HepG2 (cell line): ENCODE results near the gene TOB1. TPM values are rescaled to one million over a fixed set of nuclear protein-coding genes. Genes with fewer than 3 reads are reported as not detected.

Experiments used
- ATAC-seq: fragments of 200-7000 bp; cut with Tn5 transposase; 3 replicates; pipeline ENCODE4 v1.9.1; 2020; ENCODE audit warnings: mild to moderate bottlenecking, moderate library complexity
- BruUV-seq: library from RNA; stranded (reverse); fragments of 400-500 nt; replicated peaks from 2 replicates; lab custom pipeline; 2021; lab: Mats Ljungman, UMichigan
- CTCF ChIA-PET: fragments of 300-600 bp; formaldehyde crosslinking; extraction: SDS; loops from one replicate; lab custom pipeline; 2021; ENCODE audit warnings: low total read pairs, inconsistent platforms, low intra/inter-chr PET ratio; lab: Yijun Ruan, JAX
- POLR2A ChIA-PET: fragments of 350-600 bp; sonication (Branson Sonifier 250); formaldehyde crosslinking; loops from one replicate; lab custom pipeline; 2020; ENCODE audit warnings: antibody characterized with exemption, inconsistent platforms; lab: Yijun Ruan, JAX
- DNase-seq: peaks from one replicate; pipeline ENCODE4 v3.0.0-alpha.2; 2015; ENCODE audit warnings: low spot score
- FAIRE-seq: peaks from 3 replicates; lab custom pipeline; 2011; peaks lifted over from hg19 to GRCh38; lab: Jason Lieb, UNC
- H2AFZ ChIP-seq: one replicate; pipeline ENCODE4 v1.6.1; 2011; ENCODE audit warnings: low read length, inconsistent platforms
- H3K27ac ChIP-seq: fragments of 300-600 bp; 3 replicates; pipeline ENCODE4 v1.8.0; 2011; ENCODE audit warnings: mixed run types, mild to moderate bottlenecking, mixed read lengths, low read length, inconsistent platforms; ENCODE audit not compliant: insufficient read depth; ENCODE audit errors: extremely low read length
- H3K27me3 ChIP-seq, 2 experiments: fragments of 200-600 bp in 1 of 2; 2 replicates in 1 of 2; 3 replicates in 1 of 2; pipeline versions ENCODE4 v1.6.0 to v1.8.0; 2011; ENCODE audit warnings: low read length in 2 of 2, mild to moderate bottlenecking in 2 of 2, moderate library complexity in 2 of 2, inconsistent platforms in 1 of 2; ENCODE audit not compliant: insufficient read depth in 2 of 2, control insufficient read depth in 1 of 2
- H3K36me3 ChIP-seq, 2 experiments: fragments of 200-600 bp in 1 of 2; replicated peaks in 1 of 2; 2 replicates in 1 of 2; 3 replicates in 1 of 2; pipeline versions ENCODE4 v1.5.1 to v1.8.0; 2011; ENCODE audit warnings: low read length in 2 of 2, inconsistent platforms in 1 of 2; ENCODE audit not compliant: insufficient read depth in 2 of 2, control insufficient read depth in 1 of 2
- H3K4me1 ChIP-seq: 2 replicates; pipeline ENCODE4 v1.5.1; 2012; ENCODE audit warnings: low read length, inconsistent platforms; ENCODE audit not compliant: insufficient read depth
- H3K4me2 ChIP-seq: 2 replicates; pipeline ENCODE4 v1.6.0; 2011; ENCODE audit warnings: low read depth, low read length, inconsistent platforms
- H3K4me3 ChIP-seq, 3 experiments: fragments of 200-600 bp in 1 of 3; sonication (generic), shearing (Covaris generic) in 1 of 3; replicated peaks in 1 of 3; 2 replicates each; pipeline ENCODE4 v1.5.1; 2011 to 2016; ENCODE audit warnings: low read length in 3 of 3, inconsistent platforms in 2 of 3, low read depth in 2 of 3, mild to moderate bottlenecking in 2 of 3, control low read depth in 1 of 3, mixed read lengths in 1 of 3; ENCODE audit not compliant: insufficient read depth in 1 of 3
- H3K79me2 ChIP-seq: one replicate; pipeline ENCODE4 v1.6.1; 2011; ENCODE audit warnings: low read length, inconsistent platforms; ENCODE audit not compliant: insufficient read depth
- H3K9ac ChIP-seq: 2 replicates; pipeline ENCODE4 v1.6.0; 2011; ENCODE audit warnings: mild to moderate bottlenecking, low read depth, low read length, inconsistent platforms; ENCODE audit not compliant: insufficient read depth
- H3K9me3 ChIP-seq: 2 replicates; pipeline ENCODE4 v1.5.1; 2012; ENCODE audit warnings: mild to moderate bottlenecking, low read length
- H4K20me1 ChIP-seq: 2 replicates; pipeline ENCODE4 v1.6.0; 2011; ENCODE audit warnings: inconsistent platforms, mild to moderate bottlenecking, low read length, moderate library complexity; ENCODE audit not compliant: insufficient read depth
- ATM ChIP-seq: fragments of 450-650 bp; IDR thresholded peaks from 2 replicates; pipeline ENCODE4 v1.7.1; 2017; ENCODE audit warnings: mild to moderate bottlenecking, borderline replicate concordance
- DNMT1 ChIP-seq: sonication (generic); formaldehyde crosslinking; IDR thresholded peaks from 2 replicates; pipeline ENCODE4 v1.5.1; 2020; ENCODE audit warnings: mild to moderate bottlenecking, missing genetic modification reagents
- HES4 ChIP-seq: sonication (generic); formaldehyde crosslinking; IDR thresholded peaks from 2 replicates; pipeline ENCODE4 v1.9.0; 2021; ENCODE audit warnings: mild to moderate bottlenecking, missing genetic modification reagents, borderline replicate concordance
- HNRNPL ChIP-seq: fragments of 200-400 bp; formaldehyde crosslinking; IDR thresholded peaks from 2 replicates; pipeline ENCODE4 v1.6.1; 2017; ENCODE audit warnings: mild to moderate bottlenecking, low read depth, low read length
- IRX3 ChIP-seq: sonication (generic); formaldehyde crosslinking; IDR thresholded peaks from 2 replicates; pipeline ENCODE4 v1.8.1; 2023; ENCODE audit warnings: mild to moderate bottlenecking, low read depth, missing genetic modification reagents, borderline replicate concordance
- KDM5B ChIP-seq: sonication (generic); formaldehyde crosslinking; IDR thresholded peaks from 2 replicates; pipeline ENCODE4 v1.4.0; 2020; ENCODE audit warnings: missing genetic modification reagents, mild to moderate bottlenecking, borderline replicate concordance
- NR2F1 ChIP-seq, 2 experiments: fragments of 450-650 bp in 1 of 2; formaldehyde crosslinking in 1 of 2; IDR thresholded peaks; 2 replicates each; pipeline versions ENCODE4 v1.5.0 to v1.6.1; 2016 to 2020; ENCODE audit warnings: mild to moderate bottlenecking in 1 of 2, missing compliant biosample characterization in 1 of 2, missing genetic modification reagents in 1 of 2, moderate library complexity in 1 of 2
- TP53 ChIP-seq: sonication (generic); formaldehyde crosslinking; conservative IDR thresholded peaks from 2 replicates; pipeline ENCODE4 v1.4.0; 2020; ENCODE audit warnings: missing genetic modification reagents
- ZNF17 ChIP-seq: sonication (generic); formaldehyde crosslinking; IDR thresholded peaks from 2 replicates; pipeline ENCODE4 v1.5.0; 2020; ENCODE audit warnings: mild to moderate bottlenecking, missing genetic modification reagents
- ZNF501 ChIP-seq: sonication (generic); formaldehyde crosslinking; IDR thresholded peaks from 2 replicates; pipeline ENCODE4 v1.5.1; 2020; ENCODE audit warnings: mild to moderate bottlenecking, moderate library complexity, missing genetic modification reagents
- WGBS: methylation state at CpG from one replicate; pipeline ENCODE4 v1.1.6; 2017; ENCODE audit warnings: low lambda C conversion rate; 5-methylcytosine and 5-hydroxymethylcytosine counted together
- in situ Hi-C: cut with HindIII; loops from 2 replicates; pipeline ENCODE4 v1.10.0; 2017; ENCODE audit warnings: low pct_unique_long_range_greater_than_20kb; ENCODE audit not compliant: extremely low pct_ligation_motif_present
- intact Hi-C: fragments of 100-400 bp; cut with micrococcal nuclease; formaldehyde crosslinking; loops from one replicate; pipeline ENCODE4 v1.10.0; 2022; ENCODE audit not compliant: unreplicated experiment
- polyA plus RNA-seq, 8 experiments: library from polyadenylated mRNA; depleted of rRNA in 3 of 8; stranded (reverse) in 7 of 8; unstranded in 1 of 8; fragments of >200 nt; fragmentation: Illumina TruSeq in 4 of 8; extraction: Trizol in 4 of 8; gene quantifications; 2 replicates each; pipeline versions ENCODE4 v1.2.1 to v1.2.3, GENCODE V29; 2011 to 2016; ENCODE audit warnings: low read depth in 4 of 8, missing spikeins in 1 of 8, mixed read lengths in 1 of 8; ENCODE audit not compliant: insufficient read depth in 1 of 8
- total RNA-seq, 5 experiments: library from RNA; depleted of rRNA; stranded (reverse); fragments of >200 nt; fragmentation: Illumina TruSeq; extraction: Trizol; gene quantifications; 2 replicates each; pipeline ENCODE4 v1.2.3, GENCODE V29; 2016; ENCODE audit warnings: low read depth in 1 of 5
- TF ChIP-seq, protein P1 (sequence below): sonication (generic); formaldehyde crosslinking; IDR thresholded peaks from 2 replicates; pipeline ENCODE4 v1.5.1; 2020; ENCODE audit warnings: missing genetic modification reagents, mild to moderate bottlenecking, borderline replicate concordance
- TF ChIP-seq, protein P2 (sequence below): sonication (generic); formaldehyde crosslinking; conservative IDR thresholded peaks from 2 replicates; pipeline ENCODE4 v1.5.0; 2020; ENCODE audit warnings: missing genetic modification reagents
- TF ChIP-seq, protein P3 (sequence below): sonication (generic); formaldehyde crosslinking; IDR thresholded peaks from 2 replicates; pipeline ENCODE4 v1.5.0; 2020; ENCODE audit warnings: missing genetic modification reagents, mild to moderate bottlenecking, borderline replicate concordance
- TF ChIP-seq, protein P4 (sequence below): sonication (generic); formaldehyde crosslinking; IDR thresholded peaks from 2 replicates; pipeline ENCODE4 v1.4.0; 2020; ENCODE audit warnings: missing genetic modification reagents, borderline replicate concordance
- TF ChIP-seq, protein P5 (sequence below): sonication (generic); formaldehyde crosslinking; IDR thresholded peaks from 2 replicates; pipeline ENCODE4 v1.8.0; 2022; ENCODE audit warnings: mild to moderate bottlenecking, missing genetic modification reagents

TOB1 gene
- total and polyA plus RNA-seq, 2 of the 13 experiments (the other 11 are each of a cell fraction or from before 2014, with no cell fraction given): 21.9 to 57.7 TPM

DNA sequence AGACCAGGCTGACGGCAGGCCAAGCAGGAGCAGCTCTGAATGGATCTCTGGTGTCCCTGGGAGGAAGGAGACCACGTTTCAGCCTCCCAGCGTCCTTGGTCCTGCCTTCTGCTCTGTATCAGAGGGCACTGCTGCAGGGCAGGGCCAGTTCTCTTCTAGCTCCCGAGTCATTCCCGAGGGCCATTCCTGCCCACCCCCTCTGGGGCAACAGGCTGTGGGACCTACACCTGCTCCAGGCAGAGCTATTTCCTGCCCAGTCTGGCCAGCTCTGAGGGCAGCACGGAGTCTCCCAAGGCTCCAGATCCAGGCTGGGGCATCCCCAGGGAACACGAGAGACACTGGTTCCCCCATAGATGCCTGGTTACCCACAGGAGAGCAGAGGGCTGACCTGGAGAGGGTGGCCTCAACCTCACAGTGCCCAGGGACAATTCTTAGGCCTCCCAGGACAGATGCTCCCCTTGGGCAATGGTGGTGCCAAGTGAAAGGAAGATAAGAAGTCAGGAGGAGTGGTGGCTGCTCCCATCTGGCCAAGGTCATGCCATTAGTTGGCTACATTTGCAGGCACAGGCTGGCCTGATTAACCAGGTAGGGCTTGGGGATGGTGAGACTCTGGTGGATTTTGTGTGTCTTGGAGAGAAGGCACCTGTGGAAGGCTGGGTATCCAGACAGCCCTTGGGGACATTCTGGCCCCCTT is 28.7 kb downstream of the TOB1 start:
- Histone ChIP-seq H3K4me1 (peaks cover 56% of the 10 kb centered on the region), H3K79me2 (no peaks in the 10 kb centered on the region), H3K27me3 (peaks cover 22 to 91% of the 10 kb centered on the region in 2 experiments), H4K20me1 (no peaks in the 10 kb centered on the region), H3K4me3 (no peak overlapping the region; a peak in 1 of 6 replicates), H3K4me2 (no peak overlapping the region), H3K27ac (no peak overlapping the region), H3K9ac (no peak overlapping the region), H2AFZ (no peak overlapping the region), H3K36me3 (no peaks in the 10 kb centered on the region), H3K9me3 (no peaks in the 10 kb centered on the region)
- in situ Hi-C loops (no loop called here), intact Hi-C loops (no loop called here)
- ATAC-seq (peak; percentile 7), DNase-seq (no peak), FAIRE-seq (no peak)
- ChIA-PET POLR2A (no interaction called here), CTCF (interaction anchor here (1.4 kb wide), 1 partner anchor 51 kb away, joined by 3 read pairs; no protein-coding TSS in a partner anchor)
- whole genome bisulfite sequencing: 10% methylated on average over 6 of the region's 7 CpGs
- BruUV-seq: no TSS peak
- TF ChIP-seq ZNF17: no peak
- no peak for TF ChIP-seq TP53 (CRISPR knock-in tag)
- peak; percentile 41; the same call in 1 of the 2 replicates for TF ChIP-seq KDM5B
- TF ChIP-seq, protein P1, sequence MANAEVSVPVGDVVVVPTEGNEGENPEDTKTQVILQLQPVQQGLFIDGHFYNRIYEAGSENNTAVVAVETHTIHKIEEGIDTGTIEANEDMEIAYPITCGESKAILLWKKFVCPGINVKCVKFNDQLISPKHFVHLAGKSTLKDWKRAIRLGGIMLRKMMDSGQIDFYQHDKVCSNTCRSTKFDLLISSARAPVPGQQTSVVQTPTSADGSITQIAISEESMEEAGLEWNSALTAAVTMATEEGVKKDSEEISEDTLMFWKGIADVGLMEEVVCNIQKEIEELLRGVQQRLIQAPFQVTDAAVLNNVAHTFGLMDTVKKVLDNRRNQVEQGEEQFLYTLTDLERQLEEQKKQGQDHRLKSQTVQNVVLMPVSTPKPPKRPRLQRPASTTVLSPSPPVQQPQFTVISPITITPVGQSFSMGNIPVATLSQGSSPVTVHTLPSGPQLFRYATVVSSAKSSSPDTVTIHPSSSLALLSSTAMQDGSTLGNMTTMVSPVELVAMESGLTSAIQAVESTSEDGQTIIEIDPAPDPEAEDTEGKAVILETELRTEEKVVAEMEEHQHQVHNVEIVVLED (CRISPR knock-in tag): no peak
- peak; percentile 42; the same call in 1 of the 2 replicates for TF ChIP-seq DNMT1 (CRISPR knock-in tag)
- no peak for TF ChIP-seq ATM
- TF ChIP-seq, protein P2, sequence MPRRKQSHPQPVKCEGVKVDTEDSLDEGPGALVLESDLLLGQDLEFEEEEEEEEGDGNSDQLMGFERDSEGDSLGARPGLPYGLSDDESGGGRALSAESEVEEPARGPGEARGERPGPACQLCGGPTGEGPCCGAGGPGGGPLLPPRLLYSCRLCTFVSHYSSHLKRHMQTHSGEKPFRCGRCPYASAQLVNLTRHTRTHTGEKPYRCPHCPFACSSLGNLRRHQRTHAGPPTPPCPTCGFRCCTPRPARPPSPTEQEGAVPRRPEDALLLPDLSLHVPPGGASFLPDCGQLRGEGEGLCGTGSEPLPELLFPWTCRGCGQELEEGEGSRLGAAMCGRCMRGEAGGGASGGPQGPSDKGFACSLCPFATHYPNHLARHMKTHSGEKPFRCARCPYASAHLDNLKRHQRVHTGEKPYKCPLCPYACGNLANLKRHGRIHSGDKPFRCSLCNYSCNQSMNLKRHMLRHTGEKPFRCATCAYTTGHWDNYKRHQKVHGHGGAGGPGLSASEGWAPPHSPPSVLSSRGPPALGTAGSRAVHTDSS (CRISPR knock-in tag): no peak
- TF ChIP-seq, protein P3, sequence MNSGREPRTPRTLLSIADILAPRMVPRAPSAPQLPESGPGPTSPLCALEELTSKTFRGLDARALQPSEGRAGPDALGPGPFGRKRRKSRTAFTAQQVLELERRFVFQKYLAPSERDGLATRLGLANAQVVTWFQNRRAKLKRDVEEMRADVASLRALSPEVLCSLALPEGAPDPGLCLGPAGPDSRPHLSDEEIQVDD: 0 out of 2 replicates have a peak, but pooled peaks have one; percentile 20
- TF ChIP-seq, protein P4, sequence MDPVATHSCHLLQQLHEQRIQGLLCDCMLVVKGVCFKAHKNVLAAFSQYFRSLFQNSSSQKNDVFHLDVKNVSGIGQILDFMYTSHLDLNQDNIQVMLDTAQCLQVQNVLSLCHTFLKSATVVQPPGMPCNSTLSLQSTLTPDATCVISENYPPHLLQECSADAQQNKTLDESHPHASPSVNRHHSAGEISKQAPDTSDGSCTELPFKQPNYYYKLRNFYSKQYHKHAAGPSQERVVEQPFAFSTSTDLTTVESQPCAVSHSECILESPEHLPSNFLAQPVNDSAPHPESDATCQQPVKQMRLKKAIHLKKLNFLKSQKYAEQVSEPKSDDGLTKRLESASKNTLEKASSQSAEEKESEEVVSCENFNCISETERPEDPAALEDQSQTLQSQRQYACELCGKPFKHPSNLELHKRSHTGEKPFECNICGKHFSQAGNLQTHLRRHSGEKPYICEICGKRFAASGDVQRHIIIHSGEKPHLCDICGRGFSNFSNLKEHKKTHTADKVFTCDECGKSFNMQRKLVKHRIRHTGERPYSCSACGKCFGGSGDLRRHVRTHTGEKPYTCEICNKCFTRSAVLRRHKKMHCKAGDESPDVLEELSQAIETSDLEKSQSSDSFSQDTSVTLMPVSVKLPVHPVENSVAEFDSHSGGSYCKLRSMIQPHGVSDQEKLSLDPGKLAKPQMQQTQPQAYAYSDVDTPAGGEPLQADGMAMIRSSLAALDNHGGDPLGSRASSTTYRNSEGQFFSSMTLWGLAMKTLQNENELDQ (CRISPR knock-in tag): no peak
- TF ChIP-seq IRX3 (CRISPR knock-in tag): no peak
- peak; percentile 27; the same call in 1 of the 2 replicates for TF ChIP-seq HES4 (CRISPR knock-in tag)
- TF ChIP-seq, protein P5, sequence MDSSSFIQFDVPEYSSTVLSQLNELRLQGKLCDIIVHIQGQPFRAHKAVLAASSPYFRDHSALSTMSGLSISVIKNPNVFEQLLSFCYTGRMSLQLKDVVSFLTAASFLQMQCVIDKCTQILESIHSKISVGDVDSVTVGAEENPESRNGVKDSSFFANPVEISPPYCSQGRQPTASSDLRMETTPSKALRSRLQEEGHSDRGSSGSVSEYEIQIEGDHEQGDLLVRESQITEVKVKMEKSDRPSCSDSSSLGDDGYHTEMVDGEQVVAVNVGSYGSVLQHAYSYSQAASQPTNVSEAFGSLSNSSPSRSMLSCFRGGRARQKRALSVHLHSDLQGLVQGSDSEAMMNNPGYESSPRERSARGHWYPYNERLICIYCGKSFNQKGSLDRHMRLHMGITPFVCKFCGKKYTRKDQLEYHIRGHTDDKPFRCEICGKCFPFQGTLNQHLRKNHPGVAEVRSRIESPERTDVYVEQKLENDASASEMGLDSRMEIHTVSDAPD (CRISPR knock-in tag): no peak
- no peak for TF ChIP-seq ZNF501 (CRISPR knock-in tag)
- TF ChIP-seq HNRNPL: 0 out of 2 replicates have a peak, but pooled peaks have one; percentile 18
- TF ChIP-seq NR2F1 (CRISPR knock-in tag; IDR thresholded peaks at IDR 0.05): no peak
